Fibroblast of skin of back (primary cell): ENCODE results near the gene RGS11.

Experiments used
- DNase-seq: peaks from one replicate; pipeline ENCODE4 v3.0.0-alpha.2; 2013

Gene RGS11

DNA sequence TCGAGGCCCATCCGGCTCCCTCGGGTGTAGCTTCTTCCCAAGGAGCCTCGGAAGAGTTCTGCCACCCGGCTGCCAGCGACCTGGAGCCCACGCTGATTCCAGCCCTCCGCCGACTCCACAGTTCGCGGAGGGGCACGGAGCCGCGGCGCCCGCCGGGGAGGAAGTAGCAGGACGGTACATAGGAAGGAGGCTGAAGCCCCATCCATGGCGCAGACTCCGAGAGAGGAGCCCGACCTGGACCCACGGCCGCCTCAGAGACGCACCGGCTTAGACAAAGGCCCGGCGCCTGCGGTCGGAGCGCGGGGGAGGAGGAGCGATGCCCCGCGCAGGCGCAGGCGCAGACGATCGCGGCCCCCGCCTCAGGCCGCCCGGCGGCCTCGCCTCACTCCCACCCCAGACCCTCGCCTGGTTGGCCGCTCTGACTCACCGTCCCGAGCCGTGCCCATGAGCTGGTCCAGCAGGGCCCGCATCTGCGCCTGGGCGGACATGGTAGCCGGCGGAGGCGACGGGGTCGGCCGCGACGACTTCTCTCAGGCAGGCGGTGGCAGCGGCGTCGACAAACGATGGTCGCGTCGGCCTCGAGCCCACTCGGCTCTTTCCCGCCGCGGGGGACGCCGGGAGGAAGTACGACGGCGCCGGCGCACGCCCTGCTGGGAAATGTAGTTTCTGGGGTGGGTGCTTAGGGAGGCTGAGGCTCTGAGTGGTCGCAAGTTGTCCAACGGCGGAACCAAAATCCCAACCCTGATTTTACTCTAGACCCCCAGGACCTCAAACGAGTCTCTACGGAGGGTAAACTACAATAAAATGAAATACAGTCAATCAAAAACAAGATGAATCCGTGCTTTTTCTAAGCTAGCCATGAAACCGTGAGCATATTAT, 46.7 kb downstream of the RGS11 start, which contains the start of gene LUC7L:
LUC7L (minus strand) TSS at position 598 of the 879 bp plus-strand sequence; CDS start at position 488, 110 bp downstream.
- peak; percentile 91 for DNase-seq

DNA sequence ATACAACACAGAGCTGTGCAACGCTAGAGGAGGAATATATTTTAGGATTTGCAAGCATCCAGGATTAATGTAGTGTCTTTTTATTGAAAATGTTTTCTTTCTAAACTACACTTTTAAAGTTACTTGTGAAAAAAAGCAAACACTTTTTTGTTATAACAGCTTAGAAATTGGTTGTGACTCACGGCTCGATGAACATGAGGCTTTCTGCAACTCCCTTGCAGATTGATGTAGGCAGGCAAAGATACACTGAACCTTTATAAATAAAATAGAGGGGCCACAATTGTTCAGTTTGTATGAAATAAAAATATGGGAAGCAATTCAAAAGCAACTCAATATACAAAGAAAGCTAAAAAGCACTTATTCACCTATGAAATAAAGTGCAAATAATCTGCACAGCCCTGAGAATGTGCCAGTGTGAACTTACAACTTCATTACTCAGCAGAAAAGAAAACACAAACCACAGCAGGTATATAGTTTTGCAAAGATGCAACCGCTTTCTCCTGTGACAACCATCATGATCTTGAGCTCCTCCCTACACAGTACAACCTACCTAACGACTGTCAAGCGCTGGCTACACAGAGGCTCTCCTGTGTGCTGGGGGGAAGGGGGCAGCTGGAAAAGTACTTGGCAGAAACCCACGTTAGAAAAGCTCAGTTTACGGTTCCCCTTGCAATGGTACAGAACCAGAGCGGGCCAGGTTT, 47.4 kb downstream of the RGS11 start:
- peak; percentile 13 for DNase-seq

- no peak for DNase-seq
These were observed 55.7 kb downstream of the RGS11 start for GRCh38 chr16:220021-220420.
